Fibroblast of skin of left biceps (primary cell): ENCODE data around the gene MYO7A.

Experiments used
- DNase-seq, 2 experiments: peaks; one replicate each; pipeline ENCODE4 v3.0.0-alpha.2; 2013; ENCODE audit warnings: low read depth in 2 of 2

Gene MYO7A

GRCh38 chr11:77200351-77201268, 72.6 kb downstream of the MYO7A start:
- no peak for DNase-seq

GRCh38 chr11:77201370-77201769, 73.3 kb downstream of the MYO7A start:
- DNase-seq = no peak

GRCh38 chr11:77201991-77202841, 74.2 kb downstream of the MYO7A start:
- DNase-seq = no peak

- no peak for DNase-seq
Observed at GRCh38 chr11:77202941-77203900, 75.2 kb downstream of the MYO7A start.

- no peak for DNase-seq
Observed at GRCh38 chr11:77203901-77204753, 76.1 kb downstream of the MYO7A start.

- no peak for DNase-seq
Observed at GRCh38 chr11:77204754-77205466, 76.9 kb downstream of the MYO7A start.

- no peak for DNase-seq
Observed at GRCh38 chr11:77205467-77206263, 77.6 kb downstream of the MYO7A start.

- no peak for DNase-seq
Observed at GRCh38 chr11:77206264-77207018, 78.4 kb downstream of the MYO7A start.

- no peak for DNase-seq
Observed at GRCh38 chr11:77207019-77207485, 79.0 kb downstream of the MYO7A start.

- no peak for DNase-seq
Observed at GRCh38 chr11:77207618-77208313, 79.7 kb downstream of the MYO7A start.

GRCh38 chr11:77208535-77208934, 80.5 kb downstream of the MYO7A start:
- no peak for DNase-seq

- DNase-seq = no peak
Observed at GRCh38 chr11:77209663-77210062, 81.6 kb downstream of the MYO7A start.

GRCh38 chr11:77211040-77211451, 83.0 kb downstream of the MYO7A start:
- no peak for DNase-seq

- DNase-seq = no peak
Observed at GRCh38 chr11:77211594-77212251, 83.7 kb downstream of the MYO7A start.

- no peak for DNase-seq
Observed at GRCh38 chr11:77212314-77213007, 84.4 kb downstream of the MYO7A start.

- no peak for DNase-seq
Observed at GRCh38 chr11:77213029-77213579, 85.1 kb downstream of the MYO7A start.
